ENCODE data around the gene KRTAP5-9.

The KRTAP5-9 gene

DNA sequence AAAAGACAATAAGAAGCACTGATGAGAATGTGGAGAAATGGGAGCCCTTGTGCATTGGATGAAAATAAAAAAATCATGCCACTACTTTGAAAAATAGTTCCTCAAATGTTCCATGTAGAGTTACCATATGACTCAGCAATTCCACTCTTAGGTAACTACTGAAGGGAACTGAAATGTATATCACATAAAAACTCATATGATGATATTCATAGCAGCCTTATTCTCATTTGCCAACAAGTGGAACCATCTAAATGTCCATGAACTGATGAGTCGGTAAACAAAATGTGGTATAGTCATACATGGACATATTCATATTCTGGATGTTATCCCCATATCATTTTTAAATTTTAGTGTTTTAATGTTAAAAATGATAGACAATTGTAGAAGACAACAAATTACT lies 3.5 kb downstream of the KRTAP5-9 start:
- H3K4me3 ChIP-seq (ENCODE audit: low read depth, low read length) = no peak overlapping the region
- TF ChIP-seq, protein P1, sequence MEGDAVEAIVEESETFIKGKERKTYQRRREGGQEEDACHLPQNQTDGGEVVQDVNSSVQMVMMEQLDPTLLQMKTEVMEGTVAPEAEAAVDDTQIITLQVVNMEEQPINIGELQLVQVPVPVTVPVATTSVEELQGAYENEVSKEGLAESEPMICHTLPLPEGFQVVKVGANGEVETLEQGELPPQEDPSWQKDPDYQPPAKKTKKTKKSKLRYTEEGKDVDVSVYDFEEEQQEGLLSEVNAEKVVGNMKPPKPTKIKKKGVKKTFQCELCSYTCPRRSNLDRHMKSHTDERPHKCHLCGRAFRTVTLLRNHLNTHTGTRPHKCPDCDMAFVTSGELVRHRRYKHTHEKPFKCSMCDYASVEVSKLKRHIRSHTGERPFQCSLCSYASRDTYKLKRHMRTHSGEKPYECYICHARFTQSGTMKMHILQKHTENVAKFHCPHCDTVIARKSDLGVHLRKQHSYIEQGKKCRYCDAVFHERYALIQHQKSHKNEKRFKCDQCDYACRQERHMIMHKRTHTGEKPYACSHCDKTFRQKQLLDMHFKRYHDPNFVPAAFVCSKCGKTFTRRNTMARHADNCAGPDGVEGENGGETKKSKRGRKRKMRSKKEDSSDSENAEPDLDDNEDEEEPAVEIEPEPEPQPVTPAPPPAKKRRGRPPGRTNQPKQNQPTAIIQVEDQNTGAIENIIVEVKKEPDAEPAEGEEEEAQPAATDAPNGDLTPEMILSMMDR (IDR thresholded peaks at IDR 0.05; ENCODE audit: low read depth, low read length, missing control alignments) = no peak
- no peak for DNase-seq (ENCODE audit: low read depth)

GRCh38 chr11:71554996-71555395 lies 6.8 kb downstream of the KRTAP5-9 start:
- TF ChIP-seq, protein P1 (IDR thresholded peaks at IDR 0.05; ENCODE audit: low read depth, low read length, missing control alignments) = no peak
- no peak for DNase-seq (ENCODE audit: low read depth)
- no peak overlapping the region for H3K4me3 ChIP-seq (ENCODE audit: low read depth, low read length)

- no peak overlapping the region for H3K4me3 ChIP-seq (ENCODE audit: low read depth, low read length)
- TF ChIP-seq, protein P1 (IDR thresholded peaks at IDR 0.05; ENCODE audit: low read depth, low read length, missing control alignments) = no peak
- no peak for DNase-seq (ENCODE audit: low read depth)
These were observed 7.3 kb downstream of the KRTAP5-9 start for GRCh38 chr11:71555508-71555907.

DNA sequence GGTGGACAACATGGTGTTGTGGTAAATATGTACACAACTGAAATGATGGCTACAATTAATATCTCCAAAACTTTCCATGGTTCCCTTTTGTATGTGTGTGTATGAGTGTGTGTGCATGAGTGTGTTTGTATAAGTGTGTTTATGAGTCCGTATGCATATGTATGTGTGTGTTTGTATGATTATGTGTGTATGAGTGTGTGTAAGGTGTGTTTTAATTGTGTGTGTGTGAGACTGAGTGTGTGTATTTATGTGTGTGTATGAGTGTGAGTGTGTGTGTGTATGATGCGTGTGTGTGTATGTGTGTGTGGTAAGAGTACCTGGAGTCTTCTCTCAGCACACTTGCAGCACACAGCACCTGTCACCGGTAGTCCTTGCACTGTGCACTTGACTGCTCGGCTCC lies 7.8 kb downstream of the KRTAP5-9 start:
- TF ChIP-seq, protein P1 (IDR thresholded peaks at IDR 0.05; ENCODE audit: low read depth, low read length, missing control alignments) = no peak
- no peak for DNase-seq (ENCODE audit: low read depth)
- H3K4me3 ChIP-seq (ENCODE audit: low read depth, low read length) = no peak overlapping the region

DNA sequence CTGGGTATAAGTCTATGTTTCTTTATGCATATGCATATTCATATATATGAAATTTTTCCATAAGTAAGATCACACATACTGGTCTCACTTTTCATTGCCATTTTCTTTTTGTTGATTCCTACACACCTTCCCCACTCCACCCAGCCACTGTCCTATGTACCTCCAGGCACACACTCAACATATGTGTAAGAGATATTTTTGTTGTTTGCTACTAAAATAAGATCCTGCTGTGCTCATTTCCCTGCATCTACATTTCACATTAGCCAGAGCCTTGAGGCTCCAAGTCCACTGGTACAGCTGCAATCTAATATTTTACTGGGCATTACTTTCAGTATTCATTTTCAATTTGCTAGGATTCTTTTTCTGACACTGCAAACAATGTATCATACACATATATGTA lies 9.0 kb downstream of the KRTAP5-9 start:
- H3K4me3 ChIP-seq (ENCODE audit: low read depth, low read length) = no peak overlapping the region
- TF ChIP-seq, protein P1 (IDR thresholded peaks at IDR 0.05; ENCODE audit: low read depth, low read length, missing control alignments) = no peak
- no peak for DNase-seq (ENCODE audit: low read depth)

- no peak for DNase-seq (ENCODE audit: low read depth)
- H3K4me3 ChIP-seq (ENCODE audit: low read depth, low read length) = no peak overlapping the region
- TF ChIP-seq, protein P1 (IDR thresholded peaks at IDR 0.05; ENCODE audit: low read depth, low read length, missing control alignments) = no peak
These were observed 10.8 kb downstream of the KRTAP5-9 start for GRCh38 chr11:71558996-71559395.

GRCh38 chr11:71562120-71562519 lies 13.9 kb downstream of the KRTAP5-9 start:
- DNase-seq (ENCODE audit: low read depth) = no peak
- TF ChIP-seq, protein P1 (IDR thresholded peaks at IDR 0.05; ENCODE audit: low read depth, low read length, missing control alignments) = no peak

More at GRCh38 chr11:71562120-71562519, 13.9 kb downstream of the KRTAP5-9 start:
- no peak overlapping the region for H3K4me3 ChIP-seq (ENCODE audit: low read depth, low read length)

Data from GM12864 (cell line).